Prostate gland (tissue), 2 donors: ENCODE results near the gene EEF1G. TPM values are rescaled to one million over a fixed set of nuclear protein-coding genes. Genes with fewer than 3 reads are reported as not detected.

Experiments used
- DNase-seq: peaks from one replicate; pipeline ENCODE4 v3.0.0-alpha.2; 2019; ENCODE audit warnings: low spot score
- H3K27ac ChIP-seq, 2 donors: fragments of 200-600 bp; sonication (generic); 2 replicates each; pipeline ENCODE4 v1.5.1; 2017 to 2019
- H3K27me3 ChIP-seq: fragments of 200-600 bp; sonication (generic); replicated peaks from 2 replicates; pipeline ENCODE4 v1.5.1; 2019; ENCODE audit not compliant: insufficient read depth
- H3K36me3 ChIP-seq, 2 donors: fragments of 200-600 bp; sonication (generic); 1 replicate in 1 of 2; 2 replicates in 1 of 2; pipeline versions ENCODE4 v1.5.1 to v1.8.1; 2017 to 2019
- H3K4me1 ChIP-seq: fragments of 200-600 bp; sonication (generic); replicated peaks from 2 replicates; pipeline ENCODE4 v1.5.1; 2019
- H3K4me3 ChIP-seq, 2 donors: fragments of 200-600 bp; sonication (generic); 2 replicates each; pipeline ENCODE4 v1.5.1; 2017 to 2019
- H3K9me3 ChIP-seq: fragments of 200-600 bp; sonication (generic); 2 replicates; pipeline ENCODE4 v1.5.1; 2017
- CTCF ChIP-seq, 4 experiments: fragments of 200-600 bp in 2 of 4; fragments of 450-650 bp in 2 of 4; sonication (generic) in 2 of 4; IDR thresholded peaks; 1 replicate in 3 of 4; 2 replicates in 1 of 4; pipeline ENCODE4 v1.5.1; 2016 to 2019; ENCODE audit warnings: antibody characterized with exemption in 4 of 4, mild to moderate bottlenecking in 2 of 4, moderate library complexity in 2 of 4
- POLR2A ChIP-seq: fragments of 450-650 bp; IDR thresholded peaks from one replicate; pipeline ENCODE4 v1.6.1; 2016; ENCODE audit warnings: antibody characterized with exemption, mild to moderate bottlenecking
- POLR2AphosphoS5 ChIP-seq: sonication (generic); formaldehyde crosslinking; IDR thresholded peaks from one replicate; pipeline ENCODE4 v1.6.1; 2017; ENCODE audit warnings: antibody characterized with exemption
- WGBS: methylation state at CpG from one replicate; pipeline ENCODE4 v1.1.5; 2018; 5-methylcytosine and 5-hydroxymethylcytosine counted together
- intact Hi-C: fragments of 100-400 bp; cut with DNase I; formaldehyde crosslinking; loops from one replicate; pipeline ENCODE4 v1.14.2; 2022
- total RNA-seq, 2 donors: library from RNA; depleted of rRNA; stranded (reverse); fragments of >200 nt; gene quantifications; one replicate each; pipeline ENCODE4 v1.1.0, GENCODE V29; 2016

Gene EEF1G
- total RNA-seq, 2 donors from 2014 or later: 1,254 to 2,389 TPM

- peak overlapping the region in 1 of 2 donors; percentile 50 for H3K27ac ChIP-seq
- DNase-seq: no peak
- WGBS: 75% methylated on average over 12 of the region's 12 CpGs
Measured at GRCh38 chr11:62577046-62577714, 3.5 kb upstream of the EEF1G start.

GRCh38 chr11:62575837-62576236 is 2.1 kb upstream of the EEF1G start:
- WGBS: 86% methylated on average over 14 of the region's 14 CpGs
- H3K27me3 ChIP-seq: no peaks in the 10 kb centered on the region
- intact Hi-C loops: no loop called here
- peaks cover 11% of the 10 kb centered on the region for H3K4me1 ChIP-seq
- H3K4me3 ChIP-seq: no peak overlapping the region
- H3K36me3 ChIP-seq: no peaks in the 10 kb centered on the region
- H3K27ac ChIP-seq: peak overlapping the region in 1 of 2 donors; percentile 99
- TF ChIP-seq POLR2A (no peak), POLR2AphosphoS5 (no peak), CTCF (IDR thresholded peaks at IDR 0.05) (no peak)
- no peaks in the 10 kb centered on the region for H3K9me3 ChIP-seq
- no peak for DNase-seq

More at GRCh38 chr11:62577046-62577714, 3.5 kb upstream of the EEF1G start:
- intact Hi-C loops: no loop called here
- no peak overlapping the region for H3K4me3 ChIP-seq
- H3K36me3 ChIP-seq: peaks cover 0 to 4% of the 10 kb centered on the region in 2 donors
- no peaks in the 10 kb centered on the region for H3K9me3 ChIP-seq
- no peak for TF ChIP-seq CTCF (IDR thresholded peaks at IDR 0.05)
- TF ChIP-seq POLR2A: no peak
- no peak for TF ChIP-seq POLR2AphosphoS5
- H3K27me3 ChIP-seq: no peaks in the 10 kb centered on the region
- H3K4me1 ChIP-seq: peaks cover 6% of the 10 kb centered on the region

GRCh38 chr11:62575156-62575555 is 1.5 kb upstream of the EEF1G start:
- H3K27ac ChIP-seq: peak overlapping the region; percentile 98 to 99
- intact Hi-C loops: no loop called here
- H3K36me3 ChIP-seq: no peaks in the 10 kb centered on the region
- DNase-seq: no peak
- no peaks in the 10 kb centered on the region for H3K9me3 ChIP-seq
- no peak for TF ChIP-seq POLR2AphosphoS5
- TF ChIP-seq POLR2A: no peak
- no peak for TF ChIP-seq CTCF (IDR thresholded peaks at IDR 0.05)
- H3K27me3 ChIP-seq: no peaks in the 10 kb centered on the region
- H3K4me1 ChIP-seq: peaks cover 11% of the 10 kb centered on the region
- 54% methylated on average over 17 of the region's 17 CpGs for WGBS
- peak overlapping the region in 1 of 2 donors; percentile 74 for H3K4me3 ChIP-seq

- TF ChIP-seq POLR2AphosphoS5 (no peak), POLR2A (peak; percentile 17)
- Histone ChIP-seq H3K9me3 (no peaks in the 10 kb centered on the region), H3K27me3 (no peaks in the 10 kb centered on the region), H3K27ac (peak overlapping the region; percentile 98 to 99), H3K4me3 (peak overlapping the region; percentile 42 to 74), H3K4me1 (peaks cover 11% of the 10 kb centered on the region), H3K36me3 (peaks cover 0 to 4% of the 10 kb centered on the region in 2 donors)
- intact Hi-C loops: no loop called here
- under 1% methylated on average over 33 of the region's 33 CpGs for WGBS
- DNase-seq: no peak
Measured at GRCh38 chr11:62574363-62575071, 826 bp upstream of the EEF1G start.

- WGBS: under 1% methylated on average over 33 of the region's 33 CpGs
Measured at GRCh38 chr11:62573006-62573591, 592 bp downstream of the EEF1G start.

More at GRCh38 chr11:62573006-62573591, 592 bp downstream of the EEF1G start:
- no peak for TF ChIP-seq POLR2A
- H3K9me3 ChIP-seq: no peaks in the 10 kb centered on the region
- peaks cover 11% of the 10 kb centered on the region for H3K4me1 ChIP-seq
- H3K27me3 ChIP-seq: no peaks in the 10 kb centered on the region
- no peak for DNase-seq
- intact Hi-C loops: no loop called here
- H3K27ac ChIP-seq: peak overlapping the region; percentile 98 to 99
- peaks cover 0 to 6% of the 10 kb centered on the region in 2 donors for H3K36me3 ChIP-seq
- peak overlapping the region; percentile 59 to 74 for H3K4me3 ChIP-seq
